NCI-H345 (cell line): Measurements from ENCODE around the gene BTG4.

Experiments used
- DNase-seq: peaks from one replicate; lab custom pipeline; 2025; lab: John Stamatoyannopoulos, UW

Gene BTG4

GRCh38 chr11:111512296-111513239 is at the start of gene BTG4:
Gene BTG4, minus strand, starts transcription at chr11:111512386. Its CDS starts 13,610 bp downstream, at chr11:111498776.
- DNase-seq: peak; percentile 27

DNA sequence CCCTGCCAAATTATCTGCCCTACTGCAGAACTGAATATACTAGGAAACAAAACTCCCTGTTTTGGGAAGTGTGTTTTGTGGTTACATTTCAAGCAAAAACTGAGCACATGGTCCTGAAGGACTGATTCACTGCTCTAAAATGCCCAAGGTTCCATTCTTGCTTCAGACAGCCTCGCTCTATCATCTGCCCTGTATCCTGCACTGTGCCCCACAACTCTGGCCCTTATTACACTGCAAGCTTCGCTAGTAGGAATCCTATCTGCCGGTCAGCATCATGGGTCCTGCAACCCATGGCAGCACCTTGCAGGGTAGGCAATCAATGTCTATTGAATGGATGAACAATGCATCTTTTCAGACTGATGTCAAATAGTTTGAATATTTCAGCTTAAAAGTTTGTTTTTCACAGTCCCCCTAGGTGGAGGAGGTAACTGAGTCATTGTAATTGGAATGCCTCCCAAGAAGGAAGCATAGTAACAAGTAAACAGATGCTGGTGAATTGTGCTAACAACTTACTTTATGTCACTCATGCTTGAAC is 49.7 kb upstream of the BTG4 start:
- no peak for DNase-seq

GRCh38 chr11:111561306-111561705 is 49.1 kb upstream of the BTG4 start:
- DNase-seq: no peak

GRCh38 chr11:111560800-111561199 is 48.6 kb upstream of the BTG4 start:
- DNase-seq: no peak

GRCh38 chr11:111559800-111560464 is 47.7 kb upstream of the BTG4 start:
- no peak for DNase-seq

- no peak for DNase-seq
Observed at GRCh38 chr11:111557425-111558111, 45.4 kb upstream of the BTG4 start.

DNA sequence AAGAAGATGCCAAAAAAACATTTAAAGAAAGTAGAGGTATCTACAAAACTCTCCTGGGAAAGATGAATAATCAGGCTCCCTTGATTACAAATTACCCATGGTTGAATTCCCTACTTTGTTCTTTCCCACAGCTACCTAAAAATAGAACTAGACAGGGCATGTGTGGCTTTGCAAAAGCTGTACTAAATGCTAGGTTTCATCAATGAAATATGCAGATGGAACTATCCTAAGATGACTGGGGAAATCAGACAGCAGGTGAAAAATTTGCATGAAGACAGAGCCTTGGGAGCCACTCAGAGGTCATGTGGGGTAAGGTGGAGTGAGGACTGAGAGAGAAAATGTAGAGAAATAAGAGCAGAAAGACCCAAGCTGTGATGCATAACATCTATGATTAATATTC is 43.1 kb upstream of the BTG4 start:
- DNase-seq: no peak

GRCh38 chr11:111554532-111554931 is 42.3 kb upstream of the BTG4 start:
- no peak for DNase-seq

DNA sequence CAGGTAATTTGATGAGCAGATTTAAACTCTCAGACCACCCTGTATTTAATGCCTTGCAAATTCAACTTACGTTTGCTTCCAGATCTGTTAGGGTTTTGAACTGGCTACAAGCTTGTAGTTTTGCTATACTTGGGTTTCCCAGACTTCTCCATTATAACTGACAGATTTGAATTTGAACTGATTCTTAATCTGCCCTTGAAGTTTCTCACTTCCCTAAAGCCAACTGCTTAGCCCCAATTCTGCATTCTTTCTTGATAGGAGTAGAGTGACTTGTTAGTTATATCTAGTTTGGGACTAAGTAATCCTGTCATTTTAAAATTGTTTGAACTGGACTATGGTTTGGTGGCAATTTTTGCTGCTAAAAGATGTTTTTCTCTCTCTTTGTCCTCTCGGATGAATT is 38.1 kb upstream of the BTG4 start:
- no peak for DNase-seq

DNA sequence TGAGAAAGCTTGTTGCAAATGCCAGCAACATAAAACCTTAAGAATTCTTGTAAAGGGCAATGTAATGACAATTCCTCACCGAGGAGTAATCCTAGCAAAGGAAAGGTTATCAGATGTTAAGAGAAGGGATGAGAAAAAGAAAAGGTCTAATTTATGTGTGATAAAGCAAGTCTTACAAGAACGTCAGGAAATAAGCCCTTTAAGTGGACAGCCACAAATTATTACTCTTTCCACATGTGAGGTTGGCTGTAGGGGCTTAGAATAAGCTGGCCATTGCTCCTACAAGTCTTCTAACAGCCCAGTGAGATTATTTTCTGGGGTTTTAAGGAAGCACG is 37.6 kb upstream of the BTG4 start:
- DNase-seq: no peak

- DNase-seq: no peak
Observed at GRCh38 chr11:111549196-111549868, 37.1 kb upstream of the BTG4 start.

DNA sequence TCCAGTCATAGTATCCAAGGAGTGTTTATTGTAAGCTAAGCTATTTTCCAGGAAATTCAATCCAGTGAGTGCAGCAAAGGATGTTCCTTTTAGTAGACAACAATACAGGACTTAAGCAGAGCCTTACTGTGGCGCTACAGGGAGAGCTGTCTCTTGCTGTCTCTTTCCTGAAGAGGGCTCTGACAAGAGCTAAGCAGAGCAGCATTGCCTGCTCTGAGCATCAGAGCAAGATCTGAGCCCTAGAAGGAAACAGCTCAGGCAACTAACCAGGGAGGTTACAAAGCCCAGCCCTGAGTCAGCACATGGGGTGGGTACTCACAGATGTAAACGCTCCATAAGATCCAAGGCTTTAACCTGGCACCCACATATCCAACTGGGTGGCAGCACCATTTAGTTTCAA is 36.3 kb upstream of the BTG4 start:
- DNase-seq: no peak

- no peak for DNase-seq
Observed at GRCh38 chr11:111542606-111543275, 30.6 kb upstream of the BTG4 start.

DNA sequence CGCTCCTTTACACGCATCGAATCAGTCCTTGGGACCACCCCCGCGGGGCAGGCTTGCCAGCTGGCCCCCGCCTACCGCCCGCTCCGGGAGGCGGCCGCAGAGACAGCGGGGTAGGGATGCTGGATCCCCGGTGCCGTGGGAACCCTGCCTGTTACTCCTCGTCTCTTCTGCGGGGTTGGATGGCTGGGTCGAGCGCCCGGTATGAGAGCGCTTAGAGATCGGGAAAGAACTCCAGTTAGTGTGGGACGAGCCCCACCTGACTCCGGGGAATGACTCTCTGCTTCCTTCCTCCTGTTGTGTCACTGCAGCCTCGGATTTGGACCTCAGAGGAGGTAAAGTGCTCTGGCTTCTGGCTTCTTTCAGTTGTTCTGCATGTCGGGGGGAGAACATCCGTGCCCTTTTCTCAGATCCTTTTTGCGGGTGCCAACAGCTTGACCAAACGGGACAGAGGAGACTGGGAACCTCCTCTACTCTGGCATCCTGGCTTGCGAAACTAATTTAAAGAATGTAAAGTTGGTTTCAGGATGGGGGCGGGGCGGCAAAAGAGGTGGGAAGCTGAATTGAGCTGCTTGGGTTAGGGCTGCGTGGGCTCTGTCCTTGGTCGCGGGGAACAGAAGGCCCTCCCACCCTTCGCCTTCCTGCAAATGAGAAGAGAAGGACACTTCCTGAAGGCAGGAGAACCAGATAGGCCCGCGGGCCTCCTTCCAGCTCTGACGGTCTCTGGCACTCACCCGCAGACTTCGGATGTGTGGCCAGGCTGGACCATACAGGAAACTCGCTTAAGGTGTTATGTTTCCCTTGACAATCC is 29.3 kb upstream of the BTG4 start:
- no peak for DNase-seq

DNA sequence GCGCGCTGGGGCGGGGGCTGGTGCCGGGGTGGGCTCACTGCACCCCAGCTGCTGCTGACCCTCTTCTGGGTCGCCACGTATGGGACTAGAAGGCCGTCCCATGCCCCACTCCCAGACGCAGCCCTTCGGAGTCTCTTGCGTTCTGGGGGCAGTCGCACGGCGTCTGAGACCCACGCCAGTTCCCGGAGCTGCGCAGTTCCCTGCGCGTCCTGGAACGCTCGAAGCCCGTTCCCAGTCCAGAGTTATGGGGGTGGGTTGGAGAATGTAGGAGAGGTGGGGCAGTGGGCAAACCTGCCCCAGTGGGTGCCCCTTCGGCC is 28.7 kb upstream of the BTG4 start:
- no peak for DNase-seq

DNA sequence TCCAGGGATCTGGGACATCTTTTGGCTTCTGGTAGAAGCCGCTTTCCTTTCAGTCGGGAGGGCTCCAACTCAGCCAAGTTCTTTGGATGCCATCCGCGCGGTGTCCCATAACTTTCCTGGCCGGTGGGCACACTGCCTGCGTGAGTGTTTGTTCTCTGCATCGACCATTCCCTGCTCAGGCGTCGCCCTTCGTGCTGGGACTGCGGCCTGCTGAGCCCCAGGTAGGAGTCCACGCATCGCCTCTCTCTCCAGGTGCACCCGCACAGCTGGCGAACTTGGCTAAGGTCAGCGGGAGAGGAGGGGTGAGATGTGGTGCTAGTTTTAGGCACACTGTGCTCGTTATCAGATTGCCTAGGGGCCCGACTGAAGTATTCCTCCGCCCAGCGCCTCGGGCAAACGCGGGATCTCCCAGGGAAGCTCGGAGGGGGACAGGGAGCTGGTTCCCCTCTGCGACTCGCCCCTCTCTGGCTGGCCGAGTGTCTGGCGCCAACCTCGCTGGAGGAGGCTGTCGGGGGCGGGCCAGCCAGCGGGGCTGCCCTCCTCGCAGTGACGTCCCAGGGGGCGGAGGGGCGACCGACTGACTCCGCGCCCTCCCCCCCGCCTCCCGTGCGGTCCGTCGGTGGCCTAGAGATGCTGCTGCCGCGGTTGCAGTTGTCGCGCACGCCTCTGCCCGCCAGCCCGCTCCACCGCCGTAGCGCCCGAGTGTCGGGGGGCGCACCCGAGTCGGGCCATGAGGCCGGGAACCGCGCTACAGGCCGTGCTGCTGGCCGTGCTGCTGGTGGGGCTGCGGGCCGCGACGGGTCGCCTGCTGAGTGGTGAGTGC is 28.1 kb upstream of the BTG4 start, which contains the start of gene LAYN:
TSS of gene LAYN (plus strand) at position 607 of the 823 bp plus-strand sequence. CDS start at position 731, 124 bp downstream.
- peak; percentile 56 for DNase-seq

DNA sequence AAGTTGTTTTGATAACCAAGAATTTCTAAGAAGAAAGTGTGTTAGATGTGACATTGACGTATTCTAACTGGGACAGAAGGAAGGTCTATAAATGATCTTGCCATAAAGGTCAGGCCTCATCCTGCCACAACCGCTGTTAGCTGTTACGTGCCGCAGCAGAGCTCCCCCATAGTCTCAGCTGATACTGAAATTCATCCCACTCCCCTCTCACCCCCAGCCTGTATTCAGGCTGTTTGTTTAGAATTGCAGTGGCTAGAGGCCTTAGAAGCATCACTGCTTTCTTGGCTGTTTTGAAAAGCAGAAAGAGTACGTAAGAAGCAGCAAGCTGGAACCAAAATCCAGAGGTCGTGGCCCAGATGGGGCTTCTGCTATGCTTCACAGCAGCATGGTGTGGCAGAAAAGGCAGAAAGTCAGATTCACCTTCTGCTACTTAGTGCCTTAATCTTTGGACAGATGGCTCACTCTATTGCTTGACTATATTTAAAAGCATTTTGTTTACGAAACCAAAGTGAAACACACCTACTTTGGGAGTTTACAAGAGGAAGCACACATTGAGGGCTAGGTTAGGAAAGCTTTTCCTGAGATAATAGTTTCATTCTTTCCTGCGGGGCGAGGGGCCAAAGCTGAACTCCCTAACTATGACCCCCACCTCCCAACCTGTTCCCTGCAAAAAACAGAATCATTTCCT is 27.4 kb upstream of the BTG4 start:
- DNase-seq: no peak

- DNase-seq: no peak
Observed at GRCh38 chr11:111538407-111539114, 26.4 kb upstream of the BTG4 start.
